Panc1 (cell line): Measurements from ENCODE around the gene MINDY4. TPM values are rescaled to one million over a fixed set of nuclear protein-coding genes. Genes with fewer than 3 reads are reported as not detected.

Source experiments
- ATAC-seq: fragments of 200-7000 bp; cut with Tn5 transposase; 2 replicates; pipeline ENCODE4 v1.9.1; 2020; ENCODE audit warnings: mild to moderate bottlenecking, moderate library complexity
- BruUV-seq: library from RNA; stranded (reverse); fragments of 400-500 nt; replicated peaks from 2 replicates; lab custom pipeline; 2021; lab: Mats Ljungman, UMichigan
- CTCF ChIA-PET: fragments of 300-600 bp; sonication (Branson Sonifier 250); formaldehyde crosslinking; loops from one replicate; lab custom pipeline; 2022; ENCODE audit warnings: antibody characterized with exemption; lab: Charles Lee
- POLR2A ChIA-PET: fragments of 300-600 bp; sonication (Branson Sonifier 250); formaldehyde crosslinking; loops from one replicate; lab custom pipeline; 2022; ENCODE audit warnings: antibody characterized with exemption; lab: Charles Lee
- DNase-seq: peaks from one replicate; pipeline ENCODE4 v3.0.0-alpha.2; 2010; ENCODE audit warnings: low read depth, low spot score
- H3K27ac ChIP-seq: 2 replicates; pipeline ENCODE4 v1.5.1; 2011; ENCODE audit warnings: mild to moderate bottlenecking, low read length, inconsistent platforms
- H3K27me3 ChIP-seq: fragments of 200-500 bp; sonication (Bioruptor generic); 2 replicates; pipeline ENCODE4 v1.6.0; 2014; ENCODE audit warnings: low read length, inconsistent platforms; ENCODE audit not compliant: control insufficient read depth, insufficient read depth
- H3K36me3 ChIP-seq: fragments of 200-500 bp; sonication (Bioruptor generic); 2 replicates; pipeline ENCODE4 v1.5.1; 2014; ENCODE audit warnings: inconsistent platforms, mild to moderate bottlenecking, low read length, moderate library complexity; ENCODE audit not compliant: control insufficient read depth, insufficient read depth
- H3K4me1 ChIP-seq: 2 replicates; pipeline ENCODE4 v1.5.1; 2011; ENCODE audit warnings: inconsistent platforms, mild to moderate bottlenecking, low read length, moderate library complexity; ENCODE audit not compliant: control insufficient read depth, insufficient read depth
- H3K4me3 ChIP-seq, 2 experiments: 2 replicates each; pipeline ENCODE4 v1.5.1; 2011 to 2012; ENCODE audit warnings: low read depth in 2 of 2, low read length in 2 of 2, mild to moderate bottlenecking in 2 of 2, inconsistent platforms in 1 of 2, moderate library complexity in 1 of 2
- H3K9me3 ChIP-seq: fragments of 200-500 bp; sonication (Bioruptor generic); 2 replicates; pipeline ENCODE4 v1.5.1; 2014; ENCODE audit warnings: low read depth, mild to moderate bottlenecking, inconsistent platforms, low read length, moderate library complexity; ENCODE audit not compliant: control insufficient read depth, insufficient read depth
- POLR2AphosphoS5 ChIP-seq: IDR thresholded peaks from 2 replicates; pipeline ENCODE4 v1.6.1; 2012; ENCODE audit warnings: mild to moderate bottlenecking, low read depth, low read length, moderate library complexity
- SIN3A ChIP-seq: IDR thresholded peaks from 2 replicates; pipeline ENCODE4 v1.6.1; 2012; ENCODE audit warnings: low read depth, mild to moderate bottlenecking, low read length, moderate library complexity, borderline replicate concordance; ENCODE audit not compliant: insufficient read depth
- TCF7L2 ChIP-seq: IDR thresholded peaks from 2 replicates; pipeline ENCODE4 v1.6.1; 2011; ENCODE audit warnings: mild to moderate bottlenecking, low read depth, low read length, inconsistent platforms
- in situ Hi-C: cut with HindIII; loops from 2 replicates; pipeline ENCODE4 v1.10.0; 2016; ENCODE audit warnings: low sequenced_read_pairs, low pct_unique_long_range_greater_than_20kb
- intact Hi-C: fragments of 100-400 bp; cut with micrococcal nuclease; formaldehyde crosslinking; loops from one replicate; pipeline ENCODE4 v1.10.0; 2022; ENCODE audit not compliant: unreplicated experiment
- total RNA-seq: library from RNA; stranded (reverse); gene quantifications from one replicate; pipeline ENCODE4 v1.2.1, GENCODE V29; 2021; ENCODE audit not compliant: unreplicated experiment
- TF ChIP-seq, protein P1 (sequence below): fragments of 450-650 bp; IDR thresholded peaks from 2 replicates; pipeline ENCODE4 v1.5.1; 2017; ENCODE audit warnings: mild to moderate bottlenecking
- TF ChIP-seq, protein P2 (sequence below), 2 experiments: IDR thresholded peaks; 2 replicates each; pipeline ENCODE4 v1.6.1; 2011 to 2012; ENCODE audit warnings: low read depth in 2 of 2, control low read depth in 1 of 2, low read length in 1 of 2, mild to moderate bottlenecking in 1 of 2, moderate library complexity in 1 of 2; ENCODE audit not compliant: insufficient read depth in 1 of 2

MINDY4 gene
- total RNA-seq, 1 experiment from 2014 or later = 6.2 TPM

GRCh38 chr7:30800785-30801252, 29.6 kb downstream of the MINDY4 start:
- TF ChIP-seq, protein P1, sequence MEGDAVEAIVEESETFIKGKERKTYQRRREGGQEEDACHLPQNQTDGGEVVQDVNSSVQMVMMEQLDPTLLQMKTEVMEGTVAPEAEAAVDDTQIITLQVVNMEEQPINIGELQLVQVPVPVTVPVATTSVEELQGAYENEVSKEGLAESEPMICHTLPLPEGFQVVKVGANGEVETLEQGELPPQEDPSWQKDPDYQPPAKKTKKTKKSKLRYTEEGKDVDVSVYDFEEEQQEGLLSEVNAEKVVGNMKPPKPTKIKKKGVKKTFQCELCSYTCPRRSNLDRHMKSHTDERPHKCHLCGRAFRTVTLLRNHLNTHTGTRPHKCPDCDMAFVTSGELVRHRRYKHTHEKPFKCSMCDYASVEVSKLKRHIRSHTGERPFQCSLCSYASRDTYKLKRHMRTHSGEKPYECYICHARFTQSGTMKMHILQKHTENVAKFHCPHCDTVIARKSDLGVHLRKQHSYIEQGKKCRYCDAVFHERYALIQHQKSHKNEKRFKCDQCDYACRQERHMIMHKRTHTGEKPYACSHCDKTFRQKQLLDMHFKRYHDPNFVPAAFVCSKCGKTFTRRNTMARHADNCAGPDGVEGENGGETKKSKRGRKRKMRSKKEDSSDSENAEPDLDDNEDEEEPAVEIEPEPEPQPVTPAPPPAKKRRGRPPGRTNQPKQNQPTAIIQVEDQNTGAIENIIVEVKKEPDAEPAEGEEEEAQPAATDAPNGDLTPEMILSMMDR = peak; percentile 83
- TF ChIP-seq TCF7L2 (no peak), POLR2AphosphoS5 (no peak)
- TF ChIP-seq, protein P2, sequence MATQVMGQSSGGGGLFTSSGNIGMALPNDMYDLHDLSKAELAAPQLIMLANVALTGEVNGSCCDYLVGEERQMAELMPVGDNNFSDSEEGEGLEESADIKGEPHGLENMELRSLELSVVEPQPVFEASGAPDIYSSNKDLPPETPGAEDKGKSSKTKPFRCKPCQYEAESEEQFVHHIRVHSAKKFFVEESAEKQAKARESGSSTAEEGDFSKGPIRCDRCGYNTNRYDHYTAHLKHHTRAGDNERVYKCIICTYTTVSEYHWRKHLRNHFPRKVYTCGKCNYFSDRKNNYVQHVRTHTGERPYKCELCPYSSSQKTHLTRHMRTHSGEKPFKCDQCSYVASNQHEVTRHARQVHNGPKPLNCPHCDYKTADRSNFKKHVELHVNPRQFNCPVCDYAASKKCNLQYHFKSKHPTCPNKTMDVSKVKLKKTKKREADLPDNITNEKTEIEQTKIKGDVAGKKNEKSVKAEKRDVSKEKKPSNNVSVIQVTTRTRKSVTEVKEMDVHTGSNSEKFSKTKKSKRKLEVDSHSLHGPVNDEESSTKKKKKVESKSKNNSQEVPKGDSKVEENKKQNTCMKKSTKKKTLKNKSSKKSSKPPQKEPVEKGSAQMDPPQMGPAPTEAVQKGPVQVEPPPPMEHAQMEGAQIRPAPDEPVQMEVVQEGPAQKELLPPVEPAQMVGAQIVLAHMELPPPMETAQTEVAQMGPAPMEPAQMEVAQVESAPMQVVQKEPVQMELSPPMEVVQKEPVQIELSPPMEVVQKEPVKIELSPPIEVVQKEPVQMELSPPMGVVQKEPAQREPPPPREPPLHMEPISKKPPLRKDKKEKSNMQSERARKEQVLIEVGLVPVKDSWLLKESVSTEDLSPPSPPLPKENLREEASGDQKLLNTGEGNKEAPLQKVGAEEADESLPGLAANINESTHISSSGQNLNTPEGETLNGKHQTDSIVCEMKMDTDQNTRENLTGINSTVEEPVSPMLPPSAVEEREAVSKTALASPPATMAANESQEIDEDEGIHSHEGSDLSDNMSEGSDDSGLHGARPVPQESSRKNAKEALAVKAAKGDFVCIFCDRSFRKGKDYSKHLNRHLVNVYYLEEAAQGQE (IDR thresholded peaks at IDR 0.05; ENCODE audit: insufficient read depth in 1 of 2, low read depth in 2 of 2, low read length in 1 of 2) = no peak
- Histone ChIP-seq H3K36me3 (no peaks in the 10 kb centered on the region), H3K9me3 (no peaks in the 10 kb centered on the region), H3K27ac (no peak overlapping the region), H3K4me3 (no peak overlapping the region), H3K4me1 (no peaks in the 10 kb centered on the region; the same call in 1 of the 2 replicates), H3K27me3 (no peaks in the 10 kb centered on the region)
- BruUV-seq = no TSS peak
- CTCF ChIA-PET = no interaction called here
- DNase-seq (peak; percentile 46), ATAC-seq (peak; percentile 88)
- intact Hi-C loops = loop anchor here (2.0 to 10.0 kb wide), 3 partner anchors 104 to 321 kb away; no protein-coding TSS in a partner anchor
- in situ Hi-C loops = no loop called here
- POLR2A ChIA-PET = no interaction called here

- Histone ChIP-seq H3K9me3 (no peaks in the 10 kb centered on the region), H3K27me3 (no peaks in the 10 kb centered on the region), H3K36me3 (no peaks in the 10 kb centered on the region), H3K4me1 (no peaks in the 10 kb centered on the region; the same call in 1 of the 2 replicates), H3K4me3 (no peak overlapping the region), H3K27ac (no peak overlapping the region)
- TF ChIP-seq, protein P2 (IDR thresholded peaks at IDR 0.05; ENCODE audit: insufficient read depth in 1 of 2, low read depth in 2 of 2, low read length in 1 of 2) = no peak
- TF ChIP-seq SIN3A = no peak
- in situ Hi-C loops (no loop called here), intact Hi-C loops (loop anchor here (5.0 to 10.0 kb wide), 2 partner anchors 102 to 319 kb away; no protein-coding TSS in a partner anchor)
- no peak for ATAC-seq
- DNase-seq = no peak
- BruUV-seq = no TSS peak
- POLR2A ChIA-PET = no interaction called here
- CTCF ChIA-PET = no interaction called here
Measured at GRCh38 chr7:30802812-30803211, 31.6 kb downstream of the MINDY4 start.
